K562 (cell line): ENCODE data around the gene C1orf50. TPM values are rescaled to one million over a fixed set of nuclear protein-coding genes. Genes with fewer than 3 reads are reported as not detected.

Experiments used
- CHD7 ChIP-seq: fragments of 200-600 bp; sonication (generic); IDR thresholded peaks from one replicate; pipeline ENCODE4 v1.6.1; 2012; ENCODE audit warnings: mild to moderate bottlenecking, low read depth, low read length, inconsistent platforms
- EGR1 ChIP-seq: fragments of 450-650 bp; conservative IDR thresholded peaks from 2 replicates; pipeline ENCODE4 v1.6.1; 2017; ENCODE audit warnings: mild to moderate bottlenecking
- FOXP4 ChIP-seq: sonication (generic); formaldehyde crosslinking; IDR thresholded peaks from 2 replicates; pipeline ENCODE4 v1.8.0; 2022; ENCODE audit warnings: mild to moderate bottlenecking, missing genetic modification reagents, borderline replicate concordance
- ZHX1 ChIP-seq: fragments of 150-350 bp; conservative IDR thresholded peaks from 2 replicates; pipeline ENCODE4 v1.6.1; 2014; ENCODE audit warnings: low read length
- ZNF583 ChIP-seq: fragments of 250-450 bp; sonication (Bioruptor Pico); IDR thresholded peaks from 2 replicates; pipeline ENCODE4 v1.4.0; 2020
- ZNF655 ChIP-seq: fragments of 250-450 bp; sonication (Bioruptor Pico); IDR thresholded peaks from 2 replicates; pipeline ENCODE4 v1.5.0; 2021
- polyA plus RNA-seq, 8 experiments: library from polyadenylated mRNA; depleted of rRNA in 4 of 8; stranded (reverse) in 5 of 8; unstranded in 3 of 8; fragments of >200 nt; fragmentation: Nextera tagmentation in 2 of 8; fragmentation: Illumina TruSeq in 1 of 8; extraction: Ambion mirVana in 2 of 8; extraction: Trizol in 1 of 8; gene quantifications; 2 replicates each; pipeline versions ENCODE4 v1.2.1 to v1.2.3, GENCODE V29; 2011 to 2014; ENCODE audit warnings: inconsistent platforms in 1 of 8, missing spikeins in 1 of 8
- total RNA-seq, 7 experiments: library from RNA; depleted of rRNA in 6 of 7; stranded (reverse); fragments of >200 nt in 6 of 7; fragmentation: Illumina TruSeq in 2 of 7; extraction: Trizol in 2 of 7; gene quantifications; 2 replicates each; pipeline versions ENCODE4 v1.2.1 to v1.2.3, GENCODE V29; 2011 to 2021; ENCODE audit warnings: low replicate concordance in 1 of 7

Gene C1orf50
- total and polyA plus RNA-seq, 9 of the 15 experiments (the other 6 are each of a cell fraction or from before 2014, with no cell fraction given) = 0.55 to 13.9 (median 5.2) TPM

- no peak for TF ChIP-seq ZHX1
- no peak for TF ChIP-seq EGR1
- TF ChIP-seq FOXP4 (CRISPR knock-in tag) = no peak
- TF ChIP-seq ZNF583 (CRISPR knock-in tag) = no peak
- no peak for TF ChIP-seq CHD7
- TF ChIP-seq ZNF655 (CRISPR knock-in tag) = no peak
Observed at GRCh38 chr1:42731585-42731984, 35.5 kb upstream of the C1orf50 start (continued).
